Mucosa of stomach (tissue), 1 donor: ENCODE measurements around the gene ARPC1B.
"Not testable (repeated sequence)": the region's sequence is repeated elsewhere in the genome, so short reads cannot be mapped to it uniquely, and the experiment has no call there.

Experiments
- H3K27me3 ChIP-seq: one replicate; pipeline ENCODE4 v1.7.0; 2013; ENCODE audit warnings: mild to moderate bottlenecking, low read length; ENCODE audit not compliant: control insufficient read depth, insufficient read depth
- H3K36me3 ChIP-seq: one replicate; pipeline ENCODE4 v1.7.0; 2013; ENCODE audit warnings: low read length; ENCODE audit not compliant: control insufficient read depth, insufficient read depth
- H3K4me1 ChIP-seq: one replicate; pipeline ENCODE4 v1.7.0; 2013; ENCODE audit warnings: mild to moderate bottlenecking, low read length; ENCODE audit not compliant: control insufficient read depth, insufficient read depth
- H3K4me3 ChIP-seq: one replicate; pipeline ENCODE4 v1.7.0; 2013; ENCODE audit warnings: low read length
- H3K9ac ChIP-seq: one replicate; pipeline ENCODE4 v1.7.0; 2013; ENCODE audit warnings: mild to moderate bottlenecking, low read length, moderate library complexity
- H3K9me3 ChIP-seq: one replicate; pipeline ENCODE4 v1.7.0; 2013; ENCODE audit warnings: mild to moderate bottlenecking, low read length, moderate library complexity; ENCODE audit not compliant: control insufficient read depth
- donor health status: Pancreatic carcinoma.

The ARPC1B gene

DNA sequence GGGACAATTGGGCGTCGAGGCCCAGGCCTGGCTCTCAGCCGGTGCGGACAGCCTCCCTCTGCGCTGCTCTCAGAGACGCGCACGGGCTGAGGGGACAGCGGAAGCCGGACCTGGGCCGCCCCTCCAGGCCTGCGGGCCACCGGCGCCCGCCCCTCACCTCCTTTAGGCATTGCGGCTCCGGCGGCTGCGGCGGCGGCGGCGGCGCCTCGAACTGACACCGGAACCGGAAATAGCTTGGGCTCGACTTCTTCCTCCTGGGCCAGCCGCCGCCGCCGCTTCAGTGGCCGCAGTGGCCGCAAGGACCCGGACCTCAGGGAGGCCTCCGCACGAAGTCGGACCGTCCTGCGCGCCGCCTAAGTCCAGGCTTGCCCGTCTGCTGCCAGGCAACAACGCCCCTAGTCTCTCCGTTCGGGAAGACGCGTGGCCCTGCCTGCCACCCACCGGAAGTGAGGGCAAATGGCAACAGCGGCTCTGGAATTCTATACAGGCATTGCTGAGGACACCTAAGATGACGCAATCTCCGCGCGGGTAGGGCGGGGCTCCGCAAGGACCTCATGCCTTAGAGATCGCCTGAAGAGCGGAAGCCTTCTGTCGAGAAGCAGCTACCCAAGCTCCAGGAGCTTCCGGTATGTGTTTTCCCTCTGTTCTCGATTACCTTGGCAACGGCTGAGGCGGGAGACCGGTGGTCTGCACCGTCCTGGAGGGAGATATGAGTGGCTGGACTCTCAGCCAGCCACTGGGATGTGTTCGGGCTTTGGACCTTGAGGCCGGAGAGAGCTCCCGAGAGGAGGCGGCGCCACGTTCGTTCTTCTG lies 34.1 kb downstream of the ARPC1B start, which contains the start of the genes BUD31 and PDAP1:
Gene BUD31 (plus strand): TSS at position 591 of the 813 bp plus-strand sequence. CDS start 2,124 bp downstream, outside the sequence.
Gene PDAP1 (minus strand): TSS at position 219 of the 813 bp plus-strand sequence. CDS start 49 bp downstream, at position 170.
- Histone ChIP-seq H3K9me3 (no peaks in the 10 kb centered on the region), H3K27me3 (no peaks in the 10 kb centered on the region), H3K36me3 (no peaks in the 10 kb centered on the region), H3K4me3 (peak within 1 kb of the TSS; percentile 97), H3K9ac (peak within 1 kb of the TSS; percentile 93), H3K4me1 (peaks cover 24% of the 10 kb centered on the region)

DNA sequence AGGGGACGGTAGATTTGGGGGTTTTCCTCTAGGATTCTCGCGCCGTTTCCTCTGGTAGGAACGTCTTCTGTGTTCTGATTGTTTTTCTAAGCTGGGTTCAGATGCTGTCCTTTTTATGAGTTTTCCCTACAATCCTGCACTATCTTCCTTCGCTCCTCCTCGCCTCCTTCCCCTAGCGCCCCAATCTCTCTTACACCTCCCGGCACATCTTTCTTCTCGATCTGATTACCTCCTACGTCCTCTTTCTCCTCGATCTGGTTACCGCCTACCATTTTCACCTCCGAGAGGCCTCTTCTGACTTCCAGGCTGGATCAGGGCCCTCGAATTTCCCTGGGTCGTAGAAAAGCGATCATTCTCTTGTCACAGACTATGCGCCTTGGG lies 34.7 kb downstream of the ARPC1B start:
- Histone ChIP-seq H3K9me3 (no peaks in the 10 kb centered on the region), H3K4me1 (peaks cover 24% of the 10 kb centered on the region), H3K27me3 (no peaks in the 10 kb centered on the region), H3K4me3 (peak overlapping the region; percentile 97), H3K9ac (peak overlapping the region; percentile 93), H3K36me3 (no peaks in the 10 kb centered on the region)

DNA sequence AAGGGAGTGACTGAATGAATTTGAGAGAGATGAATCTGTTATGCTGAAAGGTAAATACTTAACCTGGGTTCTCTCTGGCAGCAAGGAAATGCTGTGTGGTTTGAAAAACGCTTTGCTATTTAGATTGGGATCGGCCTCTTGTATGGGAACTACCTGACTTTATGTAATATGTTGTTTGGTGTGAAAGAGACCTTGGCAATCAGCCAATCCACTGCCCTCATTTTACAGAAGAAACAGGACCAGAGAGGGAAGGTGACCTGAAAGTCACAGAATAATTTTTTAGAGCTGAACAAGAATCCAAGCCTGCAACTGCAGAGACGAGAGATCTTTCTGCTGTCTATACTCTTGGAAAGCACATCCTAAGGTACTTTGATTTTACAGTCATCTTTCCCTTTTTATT lies 35.3 kb downstream of the ARPC1B start:
- no peaks in the 10 kb centered on the region for H3K9me3 ChIP-seq
- H3K9ac ChIP-seq, result peak overlapping the region; percentile 93
- H3K4me1 ChIP-seq, result peaks cover 24% of the 10 kb centered on the region
- H3K4me3 ChIP-seq, result peak overlapping the region; percentile 97
- no peaks in the 10 kb centered on the region for H3K27me3 ChIP-seq
- no peaks in the 10 kb centered on the region for H3K36me3 ChIP-seq

DNA sequence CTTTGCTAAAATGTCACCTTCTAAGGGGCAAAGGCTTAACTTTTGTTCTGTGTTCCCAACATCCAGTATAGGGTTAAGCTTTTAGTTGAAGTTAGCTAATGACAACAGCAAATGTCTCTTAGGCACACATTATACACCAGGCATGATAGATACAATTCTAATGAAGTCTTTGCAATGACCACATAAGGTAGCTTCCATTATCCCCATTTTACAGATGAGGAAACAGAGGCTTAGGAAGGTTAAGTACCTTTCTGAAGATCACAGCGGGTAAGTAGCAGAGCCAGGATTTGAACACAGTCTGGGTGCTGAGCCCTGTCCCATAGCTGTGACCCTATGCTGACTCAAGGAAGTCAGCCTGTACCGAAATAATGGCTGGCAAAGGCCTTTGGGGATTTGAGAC lies 36.1 kb downstream of the ARPC1B start:
- Histone ChIP-seq H3K9ac (no peak overlapping the region), H3K27me3 (no peaks in the 10 kb centered on the region), H3K36me3 (no peaks in the 10 kb centered on the region), H3K9me3 (no peaks in the 10 kb centered on the region), H3K4me1 (peaks cover 24% of the 10 kb centered on the region), H3K4me3 (no peak overlapping the region)

DNA sequence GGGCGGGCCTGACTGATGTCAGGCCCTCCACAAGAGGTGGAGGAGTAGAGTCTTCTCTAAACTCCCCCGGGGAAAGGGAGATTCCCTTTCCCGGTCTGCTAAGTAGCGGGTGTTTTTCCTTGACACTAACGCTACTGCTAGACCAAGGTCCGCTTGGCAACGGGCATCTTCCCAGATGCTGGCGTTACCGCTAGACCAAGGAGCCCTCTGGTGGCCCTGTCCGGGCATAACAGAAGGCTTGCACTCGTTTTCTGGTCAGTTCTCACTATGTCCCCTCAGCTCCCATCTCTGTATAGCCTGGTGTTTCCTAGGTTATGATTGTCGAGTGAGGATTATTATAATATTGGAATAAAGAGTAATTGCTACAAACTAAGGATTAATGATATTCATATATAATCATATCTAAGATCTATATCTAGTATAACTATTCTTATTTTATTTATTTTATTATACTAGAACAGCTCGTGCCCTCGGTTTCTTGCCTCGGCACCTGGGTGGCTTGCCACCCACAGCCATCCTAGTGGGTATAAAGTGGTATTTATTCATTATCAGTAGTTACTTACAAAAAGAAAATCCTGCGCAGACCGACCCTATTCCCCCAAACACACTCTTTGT lies 41.1 kb downstream of the ARPC1B start:
- not testable (repeated sequence) for H3K27me3 ChIP-seq, H3K36me3 ChIP-seq, H3K9ac ChIP-seq, H3K4me3 ChIP-seq, H3K4me1 ChIP-seq, H3K9me3 ChIP-seq

DNA sequence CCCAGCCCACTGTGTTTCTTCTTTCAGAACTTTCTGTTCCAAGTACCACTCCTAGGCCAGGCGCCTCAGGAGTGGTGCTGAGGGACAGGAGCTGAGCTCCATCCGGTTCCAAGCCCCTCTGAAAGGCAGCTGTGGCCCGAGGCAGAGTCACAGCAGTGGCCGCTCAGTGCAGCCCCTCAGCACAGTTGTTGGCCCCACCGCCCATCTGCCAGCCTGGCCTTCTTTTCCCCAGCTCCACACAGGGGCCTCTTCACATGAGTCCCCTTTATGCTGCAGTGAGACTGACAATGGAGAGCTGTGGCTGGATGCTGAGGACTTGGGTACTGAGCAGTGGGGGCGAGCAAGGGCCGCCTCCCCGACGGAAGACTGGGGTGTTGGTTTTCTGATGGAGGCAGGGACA lies 43.7 kb downstream of the ARPC1B start:
- no peaks in the 10 kb centered on the region for H3K9me3 ChIP-seq
- no peaks in the 10 kb centered on the region for H3K27me3 ChIP-seq
- no peak overlapping the region for H3K9ac ChIP-seq
- H3K36me3 ChIP-seq, result peaks cover 8% of the 10 kb centered on the region
- H3K4me3 ChIP-seq, result no peak overlapping the region
- H3K4me1 ChIP-seq, result no peaks in the 10 kb centered on the region

DNA sequence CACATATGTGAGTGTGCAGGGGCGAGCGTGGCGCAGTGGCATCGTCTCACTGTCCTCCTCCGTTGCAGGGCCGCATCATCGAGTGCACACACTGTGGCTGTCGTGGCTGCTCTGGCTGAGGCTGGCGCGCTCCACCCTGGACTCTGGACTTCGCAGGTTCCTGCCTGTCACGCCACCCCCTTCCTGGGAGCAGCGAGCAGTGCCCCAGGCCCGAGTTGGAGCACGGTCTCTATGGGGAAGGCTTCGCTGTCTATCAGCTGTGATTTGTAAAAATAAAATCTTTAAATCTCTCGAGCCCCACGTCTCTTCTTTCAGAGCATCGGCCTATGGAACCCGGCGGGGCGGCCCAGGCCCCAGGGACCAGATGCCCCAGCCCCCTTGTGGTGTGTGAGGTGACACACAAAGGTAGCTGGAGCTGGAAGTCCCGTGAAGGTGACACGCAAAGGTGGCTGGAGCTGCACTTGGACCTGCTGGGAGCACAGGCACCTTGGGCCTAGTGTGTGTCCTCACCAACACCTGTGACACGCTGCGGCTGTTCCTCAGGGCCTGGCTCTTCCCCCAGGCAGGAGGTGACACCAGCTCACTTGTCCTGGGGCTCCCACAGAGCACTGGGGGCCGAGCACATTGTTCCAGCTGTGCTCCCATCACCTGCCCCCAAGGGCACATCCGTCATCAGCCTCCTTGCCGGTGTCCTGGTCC lies 44.9 kb downstream of the ARPC1B start:
- no peaks in the 10 kb centered on the region for H3K4me1 ChIP-seq
- no peak overlapping the region for H3K4me3 ChIP-seq
- H3K9ac ChIP-seq, result no peak overlapping the region
- H3K36me3 ChIP-seq, result peaks cover 14% of the 10 kb centered on the region
- no peaks in the 10 kb centered on the region for H3K9me3 ChIP-seq
- no peaks in the 10 kb centered on the region for H3K27me3 ChIP-seq

DNA sequence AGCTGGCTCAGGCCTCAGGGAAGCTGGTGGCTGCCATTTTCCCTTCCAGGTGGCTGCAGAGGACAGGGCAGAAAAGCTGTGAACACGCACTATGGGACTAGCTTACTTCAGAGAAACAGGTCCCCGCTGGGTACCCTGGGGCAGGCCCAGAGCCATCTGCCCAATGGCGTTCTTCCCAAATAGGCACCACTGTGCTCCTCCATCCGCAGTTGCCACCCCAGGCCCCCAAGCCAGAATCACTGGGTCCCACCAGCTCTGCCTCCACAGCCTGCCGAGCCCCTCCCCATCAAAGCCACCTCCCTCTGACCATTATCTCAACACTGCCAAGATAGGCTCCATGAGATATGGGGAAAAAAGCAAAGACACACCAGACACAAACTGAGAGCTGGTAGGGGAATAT lies 45.7 kb downstream of the ARPC1B start:
- H3K4me3 ChIP-seq, result no peak overlapping the region
- peaks cover 17% of the 10 kb centered on the region for H3K36me3 ChIP-seq
- H3K27me3 ChIP-seq, result no peaks in the 10 kb centered on the region
- H3K9ac ChIP-seq, result no peak overlapping the region
- no peaks in the 10 kb centered on the region for H3K4me1 ChIP-seq
- H3K9me3 ChIP-seq, result no peaks in the 10 kb centered on the region

DNA sequence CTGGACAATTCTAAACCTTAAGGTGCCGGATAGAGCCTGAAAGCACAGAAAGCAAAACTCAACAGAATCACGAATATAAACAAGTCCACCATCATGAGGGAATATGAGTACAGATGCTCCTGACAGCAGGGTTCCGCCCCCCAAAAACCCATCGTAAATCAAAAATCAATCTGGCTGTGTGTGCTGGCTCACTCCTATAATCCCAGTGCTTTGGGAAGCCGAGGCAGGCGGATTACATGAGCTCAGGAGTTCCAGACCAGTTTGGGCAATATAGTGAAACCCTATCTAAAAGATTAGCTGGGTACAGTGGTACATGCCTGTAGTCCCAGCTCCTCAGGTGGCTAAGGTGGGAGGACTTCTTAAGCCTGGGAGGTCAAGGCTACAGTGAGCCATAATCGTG lies 46.5 kb downstream of the ARPC1B start:
- Histone ChIP-seq H3K27me3 (no peaks in the 10 kb centered on the region), H3K9ac (no peak overlapping the region), H3K36me3 (peaks cover 17% of the 10 kb centered on the region)

DNA sequence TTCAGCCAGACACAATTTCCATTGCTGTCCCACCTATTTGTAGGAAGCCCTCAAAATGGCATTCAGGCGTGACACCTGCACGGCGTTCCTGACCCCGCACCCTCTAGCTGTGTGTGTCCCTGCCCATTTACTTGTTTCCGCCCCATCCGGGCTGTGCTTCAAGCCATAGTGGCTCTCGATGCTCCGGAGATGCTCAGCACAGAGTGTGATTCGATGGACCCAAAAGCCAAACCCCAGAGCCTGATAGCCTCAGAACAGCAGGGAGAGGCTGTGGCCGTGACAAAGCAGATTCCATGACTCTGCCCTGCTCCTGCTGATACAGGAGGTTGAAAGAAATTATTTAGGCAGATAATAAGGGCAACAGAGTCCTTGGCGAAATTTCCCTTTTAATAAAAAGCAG lies 47.7 kb downstream of the ARPC1B start:
- H3K36me3 ChIP-seq, result peaks cover 17% of the 10 kb centered on the region
- no peaks in the 10 kb centered on the region for H3K27me3 ChIP-seq
- no peak overlapping the region for H3K4me3 ChIP-seq
- no peak overlapping the region for H3K9ac ChIP-seq
- no peaks in the 10 kb centered on the region for H3K4me1 ChIP-seq
- no peaks in the 10 kb centered on the region for H3K9me3 ChIP-seq

More for the DNA sequence above, 46.5 kb downstream of the ARPC1B start:
- H3K4me1 ChIP-seq, result no peaks in the 10 kb centered on the region
- H3K9me3 ChIP-seq, result no peaks in the 10 kb centered on the region
- H3K4me3 ChIP-seq, result no peak overlapping the region

DNA sequence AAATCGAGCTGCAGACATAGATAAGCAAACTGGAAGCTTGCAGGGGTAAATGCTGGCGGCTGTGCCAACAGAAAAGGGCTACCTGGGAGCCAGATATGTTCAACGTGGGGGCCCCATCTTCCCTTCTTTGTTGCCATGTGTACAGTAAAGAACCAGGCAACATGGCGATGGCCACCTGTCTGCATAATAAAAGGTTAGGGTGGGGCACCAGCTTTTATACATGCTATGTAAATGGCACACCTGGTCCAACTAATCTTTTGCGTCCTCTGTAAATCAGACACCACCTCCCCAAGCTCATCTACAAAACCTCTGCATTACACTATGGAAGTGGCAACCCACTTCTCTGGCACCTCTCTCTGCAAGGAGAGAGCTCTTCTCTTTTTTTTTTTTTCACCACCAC lies 48.1 kb downstream of the ARPC1B start:
- Histone ChIP-seq H3K9ac (no peak overlapping the region), H3K27me3 (no peaks in the 10 kb centered on the region), H3K4me1 (no peaks in the 10 kb centered on the region), H3K4me3 (no peak overlapping the region), H3K9me3 (no peaks in the 10 kb centered on the region), H3K36me3 (peaks cover 12% of the 10 kb centered on the region)
